ENCODE results near the gene GAS7.

The GAS7 gene

GRCh38 chr17:9905902-9906301, 292.5 kb downstream of the GAS7 start:
- peak; percentile 5 for DNase-seq

GRCh38 chr17:9905078-9905415, 293.4 kb downstream of the GAS7 start, which contains the start of gene RCVRN:
TSS of gene RCVRN (minus strand) at chr17:9905271. CDS start at chr17:9905180, 91 bp downstream.
- no peak for DNase-seq

GRCh38 chr17:9904277-9905077, 293.9 kb downstream of the GAS7 start:
- no peak for DNase-seq

- DNase-seq = no peak
Observed at GRCh38 chr17:9902120-9902519, 296.3 kb downstream of the GAS7 start.

GRCh38 chr17:9900784-9901183, 297.6 kb downstream of the GAS7 start:
- no peak for DNase-seq

GRCh38 chr17:9900044-9900594, 298.3 kb downstream of the GAS7 start:
- DNase-seq = no peak

GRCh38 chr17:9899280-9900043, 298.9 kb downstream of the GAS7 start:
- no peak for DNase-seq

GRCh38 chr17:9898812-9899211, 299.6 kb downstream of the GAS7 start:
- DNase-seq = no peak

- no peak for DNase-seq
Observed at GRCh38 chr17:9897372-9897968, 300.9 kb downstream of the GAS7 start.

GRCh38 chr17:9895923-9896322, 302.5 kb downstream of the GAS7 start:
- no peak for DNase-seq

GRCh38 chr17:9894231-9894630, 304.2 kb downstream of the GAS7 start:
- no peak for DNase-seq

GRCh38 chr17:9893411-9894012, 304.9 kb downstream of the GAS7 start:
- no peak for DNase-seq

- no peak for DNase-seq
Observed at GRCh38 chr17:9890124-9890523, 308.3 kb downstream of the GAS7 start.

- no peak for DNase-seq
Observed at GRCh38 chr17:9887508-9887907, 310.9 kb downstream of the GAS7 start.

GRCh38 chr17:9886141-9886930, 312.1 kb downstream of the GAS7 start:
- DNase-seq = no peak

GRCh38 chr17:9883451-9883850, 315.0 kb downstream of the GAS7 start:
- no peak for DNase-seq

GRCh38 chr17:9880582-9880999, 317.8 kb downstream of the GAS7 start:
- no peak for DNase-seq

- DNase-seq = no peak
Observed at GRCh38 chr17:9878786-9879525, 319.4 kb downstream of the GAS7 start.

- no peak for DNase-seq
Observed at GRCh38 chr17:9878356-9878755, 320.1 kb downstream of the GAS7 start.

GRCh38 chr17:9875441-9875840, 323.0 kb downstream of the GAS7 start:
- DNase-seq = no peak

- DNase-seq = no peak
Observed at GRCh38 chr17:9874722-9875121, 323.7 kb downstream of the GAS7 start.

GRCh38 chr17:9872852-9873251, 325.6 kb downstream of the GAS7 start:
- no peak for DNase-seq
